SU-DHL-6 (cell line): ENCODE results near the gene CCDC169.
A peak's percentile ranks its signal among the peaks of the same experiment; 100 is the strongest.

Experiments used
- H2AFZ ChIP-seq: fragments of 200-600 bp; sonication (generic); 2 replicates; pipeline ENCODE4 v1.6.1; 2014; ENCODE audit warnings: low read depth, mild to moderate bottlenecking, moderate library complexity, mixed read lengths, antibody characterized with exemption, low read length; ENCODE audit not compliant: severe bottlenecking
- H3F3A ChIP-seq: fragments of 200-600 bp; shearing (Covaris generic); 2 replicates; pipeline ENCODE4 v1.6.0; 2016; ENCODE audit warnings: antibody characterized with exemption, mild to moderate bottlenecking; ENCODE audit not compliant: insufficient read depth
- H3K27ac ChIP-seq: fragments of 200-600 bp; sonication (generic); 2 replicates; pipeline ENCODE4 v1.5.1; 2016; ENCODE audit warnings: low read depth, mild to moderate bottlenecking, low read length, moderate library complexity, mixed read lengths
- H3K27me3 ChIP-seq: fragments of 200-600 bp; sonication (generic), shearing (Covaris generic); 2 replicates; pipeline ENCODE4 v1.6.0; 2014; ENCODE audit warnings: mild to moderate bottlenecking, low read length
- H3K36me3 ChIP-seq: fragments of 200-600 bp; sonication (generic); 2 replicates; pipeline ENCODE4 v1.6.1; 2014; ENCODE audit warnings: mild to moderate bottlenecking, low read length, mixed read lengths
- H3K4me2 ChIP-seq: fragments of 300-600, 200-600 bp; shearing (Covaris generic), sonication (generic); 2 replicates; pipeline ENCODE4 v1.6.0; 2014; ENCODE audit warnings: low read length, low read depth, mild to moderate bottlenecking; ENCODE audit not compliant: poor library complexity, severe bottlenecking
- H3K4me3 ChIP-seq: fragments of 200-600 bp; sonication (generic); 2 replicates; pipeline ENCODE4 v1.5.1; 2014; ENCODE audit warnings: antibody characterized with exemption, low read length, mild to moderate bottlenecking, mixed read lengths; ENCODE audit not compliant: insufficient read depth, poor library complexity, severe bottlenecking
- H3K79me2 ChIP-seq: fragments of 200-600 bp; sonication (generic); 2 replicates; pipeline ENCODE4 v1.6.1; 2014; ENCODE audit warnings: mild to moderate bottlenecking, low read length, moderate library complexity; ENCODE audit not compliant: insufficient read depth
- H3K9ac ChIP-seq: fragments of 200-600 bp; sonication (generic); 2 replicates; pipeline ENCODE4 v1.7.0; 2014; ENCODE audit warnings: mild to moderate bottlenecking, low read length
- H3K9me2 ChIP-seq: fragments of 200-600 bp; sonication (generic); replicated peaks from 2 replicates; pipeline ENCODE4 v1.6.1; 2014; ENCODE audit warnings: low read length; ENCODE audit not compliant: insufficient read depth
- H3K9me3 ChIP-seq: fragments of 200-600 bp; sonication (generic); 2 replicates; pipeline ENCODE4 v1.6.1; 2014; ENCODE audit warnings: low read length, mixed read lengths; ENCODE audit not compliant: insufficient read depth
- H4K20me1 ChIP-seq: fragments of 200-600 bp; sonication (generic); 2 replicates; pipeline ENCODE4 v1.6.1; 2014; ENCODE audit warnings: low read depth, mild to moderate bottlenecking, antibody characterized with exemption, low read length, moderate library complexity, mixed read lengths
- EZH2phosphoT487 ChIP-seq: fragments of 200-600 bp; sonication (generic), shearing (Covaris generic); conservative IDR thresholded peaks from 2 replicates; pipeline ENCODE4 v1.6.1; 2018; ENCODE audit warnings: mild to moderate bottlenecking, antibody characterized with exemption, low read length, moderate library complexity, mixed read lengths
- TF ChIP-seq, protein P1 (sequence below): fragments of 200-600 bp; sonication (generic); IDR thresholded peaks from one replicate; pipeline ENCODE4 v1.5.1; 2017; ENCODE audit warnings: antibody characterized with exemption, mild to moderate bottlenecking, low read length, moderate library complexity; ENCODE audit not compliant: insufficient read depth, poor library complexity, severe bottlenecking

Gene CCDC169

DNA sequence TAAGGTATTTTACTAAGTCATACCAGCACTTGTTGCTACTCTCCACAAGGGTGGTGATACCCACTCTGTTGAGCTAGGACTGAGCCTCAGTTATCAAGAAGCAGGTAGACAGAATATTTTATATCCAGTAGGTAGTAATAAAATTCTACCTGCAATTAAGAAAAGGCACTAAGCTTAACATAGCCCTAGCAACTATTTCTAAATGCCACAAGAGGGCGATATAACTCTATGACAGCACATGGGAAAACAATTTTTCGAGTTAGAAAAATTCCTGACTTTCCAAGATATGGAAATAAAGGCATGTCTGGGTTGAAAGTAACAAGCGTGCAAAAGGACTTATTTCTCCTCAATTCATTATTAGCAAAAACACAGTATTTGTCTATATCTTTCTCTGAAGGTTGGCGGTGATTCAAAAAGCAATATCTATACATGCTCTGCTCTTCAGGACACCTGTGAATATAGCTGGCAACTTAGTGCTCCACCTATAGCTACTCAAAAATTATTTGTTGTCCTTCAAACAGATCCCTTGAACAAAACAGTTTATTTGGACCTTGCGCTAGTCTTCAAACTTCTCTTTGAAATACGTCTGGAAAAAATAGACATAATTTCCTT is 14.7 kb downstream of the CCDC169 start:
- Histone ChIP-seq H3K9me2 (no peaks in the 10 kb centered on the region), H2AFZ (no peak overlapping the region), H4K20me1 (no peaks in the 10 kb centered on the region), H3K36me3 (no peaks in the 10 kb centered on the region), H3F3A (no peaks in the 10 kb centered on the region), H3K9me3 (no peaks in the 10 kb centered on the region), H3K27ac (no peak overlapping the region), H3K79me2 (no peaks in the 10 kb centered on the region), H3K4me2 (no peak overlapping the region), H3K4me3 (no peak overlapping the region), H3K9ac (no peak overlapping the region), H3K27me3 (no peaks in the 10 kb centered on the region)
- TF ChIP-seq, protein P1, sequence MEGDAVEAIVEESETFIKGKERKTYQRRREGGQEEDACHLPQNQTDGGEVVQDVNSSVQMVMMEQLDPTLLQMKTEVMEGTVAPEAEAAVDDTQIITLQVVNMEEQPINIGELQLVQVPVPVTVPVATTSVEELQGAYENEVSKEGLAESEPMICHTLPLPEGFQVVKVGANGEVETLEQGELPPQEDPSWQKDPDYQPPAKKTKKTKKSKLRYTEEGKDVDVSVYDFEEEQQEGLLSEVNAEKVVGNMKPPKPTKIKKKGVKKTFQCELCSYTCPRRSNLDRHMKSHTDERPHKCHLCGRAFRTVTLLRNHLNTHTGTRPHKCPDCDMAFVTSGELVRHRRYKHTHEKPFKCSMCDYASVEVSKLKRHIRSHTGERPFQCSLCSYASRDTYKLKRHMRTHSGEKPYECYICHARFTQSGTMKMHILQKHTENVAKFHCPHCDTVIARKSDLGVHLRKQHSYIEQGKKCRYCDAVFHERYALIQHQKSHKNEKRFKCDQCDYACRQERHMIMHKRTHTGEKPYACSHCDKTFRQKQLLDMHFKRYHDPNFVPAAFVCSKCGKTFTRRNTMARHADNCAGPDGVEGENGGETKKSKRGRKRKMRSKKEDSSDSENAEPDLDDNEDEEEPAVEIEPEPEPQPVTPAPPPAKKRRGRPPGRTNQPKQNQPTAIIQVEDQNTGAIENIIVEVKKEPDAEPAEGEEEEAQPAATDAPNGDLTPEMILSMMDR, result peak; percentile 60
- TF ChIP-seq EZH2phosphoT487, result no peak

GRCh38 chr13:36275190-36276002 is 22.2 kb downstream of the CCDC169 start:
- Histone ChIP-seq H4K20me1 (no peaks in the 10 kb centered on the region), H3K27ac (no peak overlapping the region), H3K4me3 (no peak overlapping the region), H3F3A (no peaks in the 10 kb centered on the region), H3K4me2 (no peak overlapping the region), H3K9me2 (no peaks in the 10 kb centered on the region), H3K9me3 (no peaks in the 10 kb centered on the region), H3K27me3 (no peaks in the 10 kb centered on the region), H3K9ac (no peak overlapping the region), H3K36me3 (no peaks in the 10 kb centered on the region), H2AFZ (no peak overlapping the region), H3K79me2 (no peaks in the 10 kb centered on the region)
- TF ChIP-seq EZH2phosphoT487, result no peak
- TF ChIP-seq, protein P1, result peak; percentile 30

GRCh38 chr13:36273431-36273830 is 24.2 kb downstream of the CCDC169 start:
- no peak overlapping the region for H3K4me3 ChIP-seq
- no peak overlapping the region for H2AFZ ChIP-seq
- no peaks in the 10 kb centered on the region for H3K79me2 ChIP-seq
- H3K9me2 ChIP-seq, result no peaks in the 10 kb centered on the region
- no peaks in the 10 kb centered on the region for H3K27me3 ChIP-seq
- H3F3A ChIP-seq, result no peaks in the 10 kb centered on the region
- no peaks in the 10 kb centered on the region for H3K9me3 ChIP-seq
- H3K36me3 ChIP-seq, result no peaks in the 10 kb centered on the region
- no peak overlapping the region for H3K9ac ChIP-seq
- TF ChIP-seq, protein P1, result no peak
- TF ChIP-seq EZH2phosphoT487, result no peak
- no peak overlapping the region for H3K4me2 ChIP-seq
- H3K27ac ChIP-seq, result no peak overlapping the region
- H4K20me1 ChIP-seq, result no peaks in the 10 kb centered on the region
